ENCODE data around the gene KLF12. TPM values are rescaled to one million over a fixed set of nuclear protein-coding genes. Genes with fewer than 3 reads are reported as not detected.

Gene KLF12
- total RNA-seq, 2 experiments from 2014 or later, result 69.5 to 74.7 TPM

DNA sequence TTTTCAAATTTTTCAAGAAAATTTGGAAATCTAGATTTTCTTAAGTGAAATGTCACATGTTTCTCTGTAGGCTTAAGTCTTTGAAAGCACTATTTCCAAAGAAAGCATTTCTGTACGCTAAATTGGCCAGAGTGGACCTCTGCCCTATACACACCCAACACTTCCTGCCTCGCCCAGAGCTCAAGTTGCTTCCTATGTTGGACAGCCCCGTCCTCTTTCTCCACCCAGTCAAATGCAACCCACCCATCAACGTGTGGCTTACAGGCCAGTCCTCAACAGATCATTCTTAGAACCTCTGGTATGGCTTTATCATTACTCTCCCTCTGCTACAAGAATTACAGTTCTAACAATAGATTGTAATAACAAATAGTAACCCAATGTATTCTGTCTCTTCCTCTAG, 24.2 kb downstream of the KLF12 start:
- Histone ChIP-seq H3K27ac (ENCODE audit: low read depth in 1 of 2, low read length in 2 of 2) (no peak overlapping the region), H3K27me3 (ENCODE audit: control insufficient read depth in 1 of 2, insufficient read depth in 2 of 2, low read length in 2 of 2) (no peaks in the 10 kb centered on the region), H3K36me3 (ENCODE audit: insufficient read depth, low read length) (no peaks in the 10 kb centered on the region), H3K4me3 (ENCODE audit: low read length) (no peak overlapping the region), H3K4me1 (ENCODE audit: insufficient read depth, low read length) (peaks cover 14% of the 10 kb centered on the region), H3K9me3 (ENCODE audit: control insufficient read depth in 1 of 2, insufficient read depth in 1 of 2, low read length in 2 of 2) (no peaks in the 10 kb centered on the region)
- CTCF ChIA-PET, result no interaction called here
- POLR2A ChIA-PET, result interaction anchor here (0.6 to 1.0 kb wide), 2 partner anchors 11 to 40 kb away, joined by 3 to 4 read pairs; no protein-coding TSS in a partner anchor
- peaks cover 83% of the 10 kb centered on the region for H3K4me1 Mint-ChIP-seq (ENCODE audit: low read depth)
- no peak overlapping the region for H3K27ac Mint-ChIP-seq
- peaks cover 29% of the 10 kb centered on the region for H3K36me3 Mint-ChIP-seq (ENCODE audit: low read depth)
- H3K4me3 Mint-ChIP-seq, result peak overlapping the region; percentile 12
- H3K27me3 Mint-ChIP-seq, result no peaks in the 10 kb centered on the region
- ATAC-seq (ENCODE audit: poor library complexity) (no peak), DNase-seq (no peak)
- TF ChIP-seq, protein P1, sequence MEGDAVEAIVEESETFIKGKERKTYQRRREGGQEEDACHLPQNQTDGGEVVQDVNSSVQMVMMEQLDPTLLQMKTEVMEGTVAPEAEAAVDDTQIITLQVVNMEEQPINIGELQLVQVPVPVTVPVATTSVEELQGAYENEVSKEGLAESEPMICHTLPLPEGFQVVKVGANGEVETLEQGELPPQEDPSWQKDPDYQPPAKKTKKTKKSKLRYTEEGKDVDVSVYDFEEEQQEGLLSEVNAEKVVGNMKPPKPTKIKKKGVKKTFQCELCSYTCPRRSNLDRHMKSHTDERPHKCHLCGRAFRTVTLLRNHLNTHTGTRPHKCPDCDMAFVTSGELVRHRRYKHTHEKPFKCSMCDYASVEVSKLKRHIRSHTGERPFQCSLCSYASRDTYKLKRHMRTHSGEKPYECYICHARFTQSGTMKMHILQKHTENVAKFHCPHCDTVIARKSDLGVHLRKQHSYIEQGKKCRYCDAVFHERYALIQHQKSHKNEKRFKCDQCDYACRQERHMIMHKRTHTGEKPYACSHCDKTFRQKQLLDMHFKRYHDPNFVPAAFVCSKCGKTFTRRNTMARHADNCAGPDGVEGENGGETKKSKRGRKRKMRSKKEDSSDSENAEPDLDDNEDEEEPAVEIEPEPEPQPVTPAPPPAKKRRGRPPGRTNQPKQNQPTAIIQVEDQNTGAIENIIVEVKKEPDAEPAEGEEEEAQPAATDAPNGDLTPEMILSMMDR (IDR thresholded peaks at IDR 0.05), result no peak
- H3K9me3 Mint-ChIP-seq, result no peaks in the 10 kb centered on the region
- intact Hi-C loops (cut with DNase I, micrococcal nuclease), result no loop called here

DNA sequence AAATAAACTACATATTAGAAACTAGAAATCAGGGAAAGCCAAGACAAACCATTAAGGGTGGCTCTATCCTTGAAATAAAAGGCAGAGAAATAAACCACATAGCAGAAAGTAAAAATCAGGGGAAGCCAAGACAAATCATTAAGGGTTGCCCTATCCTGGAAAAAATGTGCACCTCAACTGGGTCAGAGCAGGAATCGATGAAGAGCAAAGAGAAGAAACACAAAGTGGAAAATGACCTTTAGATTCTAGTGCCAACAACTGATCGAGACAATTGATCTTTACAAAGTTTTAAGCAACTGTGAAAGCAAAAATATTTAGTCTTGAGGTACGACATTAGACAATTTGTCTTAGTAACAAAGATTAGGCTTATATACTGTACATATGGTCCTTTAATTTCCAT, 26.6 kb downstream of the KLF12 start:
- H3K27me3 Mint-ChIP-seq, result no peaks in the 10 kb centered on the region
- H3K4me3 ChIP-seq (ENCODE audit: low read length), result no peak overlapping the region
- H3K27ac ChIP-seq (ENCODE audit: low read depth in 1 of 2, low read length in 2 of 2), result no peak overlapping the region
- intact Hi-C loops (cut with DNase I, micrococcal nuclease), result no loop called here
- ChIA-PET POLR2A (interaction anchor here (0.9 kb wide), 1 partner anchor 11 kb away, joined by 3 read pairs; no protein-coding TSS in a partner anchor), CTCF (no interaction called here)
- H3K4me1 Mint-ChIP-seq (ENCODE audit: low read depth), result peaks cover 83% of the 10 kb centered on the region
- peaks cover 6% of the 10 kb centered on the region for H3K4me1 ChIP-seq (ENCODE audit: insufficient read depth, low read length)
- DNase-seq (no peak), ATAC-seq (ENCODE audit: poor library complexity) (no peak)
- H3K4me3 Mint-ChIP-seq, result no peak overlapping the region
- H3K36me3 ChIP-seq (ENCODE audit: insufficient read depth, low read length), result no peaks in the 10 kb centered on the region
- no peaks in the 10 kb centered on the region for H3K27me3 ChIP-seq (ENCODE audit: control insufficient read depth in 1 of 2, insufficient read depth in 2 of 2, low read length in 2 of 2)
- H3K9me3 ChIP-seq (ENCODE audit: control insufficient read depth in 1 of 2, insufficient read depth in 1 of 2, low read length in 2 of 2), result no peaks in the 10 kb centered on the region
- TF ChIP-seq, protein P1 (IDR thresholded peaks at IDR 0.05), result no peak
- H3K9me3 Mint-ChIP-seq, result no peaks in the 10 kb centered on the region
- peaks cover 31% of the 10 kb centered on the region for H3K36me3 Mint-ChIP-seq (ENCODE audit: low read depth)
- H3K27ac Mint-ChIP-seq, result no peak overlapping the region

DNA sequence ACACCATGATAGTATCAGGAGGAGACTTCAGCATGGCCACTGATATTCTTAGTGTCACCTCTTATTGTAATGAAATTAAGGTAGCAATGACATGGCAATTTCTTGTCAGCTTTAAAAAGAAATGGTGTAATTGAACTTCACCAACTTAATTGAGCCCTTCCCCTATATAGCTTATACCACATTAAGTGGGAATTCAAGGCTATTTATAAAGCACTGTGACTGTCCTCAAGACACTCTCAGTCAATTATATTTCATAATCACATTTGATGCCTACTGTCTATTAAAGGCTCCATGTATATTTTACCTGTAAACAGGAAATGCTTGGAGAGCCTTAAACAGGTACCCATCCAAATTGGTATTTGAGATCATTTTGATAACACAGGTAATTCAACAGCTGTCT, 28.3 kb downstream of the KLF12 start:
- H3K4me1 Mint-ChIP-seq (ENCODE audit: low read depth), result peaks cover 85% of the 10 kb centered on the region
- no peaks in the 10 kb centered on the region for H3K36me3 ChIP-seq (ENCODE audit: insufficient read depth, low read length)
- no peak overlapping the region for H3K27ac ChIP-seq (ENCODE audit: low read depth in 1 of 2, low read length in 2 of 2)
- H3K9me3 ChIP-seq (ENCODE audit: control insufficient read depth in 1 of 2, insufficient read depth in 1 of 2, low read length in 2 of 2), result no peaks in the 10 kb centered on the region
- H3K27me3 ChIP-seq (ENCODE audit: control insufficient read depth in 1 of 2, insufficient read depth in 2 of 2, low read length in 2 of 2), result no peaks in the 10 kb centered on the region
- CTCF ChIA-PET, result no interaction called here
- no peak overlapping the region for H3K4me3 ChIP-seq (ENCODE audit: low read length)
- H3K4me3 Mint-ChIP-seq, result no peak overlapping the region
- intact Hi-C loops (cut with DNase I, micrococcal nuclease), result no loop called here
- DNase-seq (no peak), ATAC-seq (ENCODE audit: poor library complexity) (no peak)
- TF ChIP-seq, protein P1 (IDR thresholded peaks at IDR 0.05), result no peak
- no peaks in the 10 kb centered on the region for H3K9me3 Mint-ChIP-seq
- H3K27me3 Mint-ChIP-seq, result no peaks in the 10 kb centered on the region
- H3K4me1 ChIP-seq (ENCODE audit: insufficient read depth, low read length), result peaks cover 18% of the 10 kb centered on the region
- no peak overlapping the region for H3K27ac Mint-ChIP-seq
- POLR2A ChIA-PET, result no interaction called here
- H3K36me3 Mint-ChIP-seq (ENCODE audit: low read depth), result peaks cover 38% of the 10 kb centered on the region

Measured in CD4-positive, alpha-beta T cell (primary cell).